Breast epithelium (tissue), 3 donors: ENCODE results near the gene KCNG4.

Experiments used
- CTCF ChIP-seq, 3 donors: fragments of 450-650 bp; IDR thresholded peaks; one replicate each; pipeline ENCODE4 v1.5.1; 2016 to 2017; ENCODE audit warnings: antibody characterized with exemption in 3 of 3, mild to moderate bottlenecking in 3 of 3, moderate library complexity in 3 of 3
- POLR2A ChIP-seq: fragments of 450-650 bp; IDR thresholded peaks from one replicate; pipeline ENCODE4 v1.6.1; 2016; ENCODE audit warnings: antibody characterized with exemption, mild to moderate bottlenecking, moderate library complexity

- TF ChIP-seq POLR2A, result no peak
- no peak for TF ChIP-seq CTCF (IDR thresholded peaks at IDR 0.05)
These were observed 38.5 kb upstream of the KCNG4 start for GRCh38 chr16:84278333-84278732.
